ENCODE results near the gene PRAMEF17.
"Not testable (repeated sequence)": the region's sequence is repeated elsewhere in the genome, so short reads cannot be mapped to it uniquely, and the experiment has no call there.

The PRAMEF17 gene, protein sequence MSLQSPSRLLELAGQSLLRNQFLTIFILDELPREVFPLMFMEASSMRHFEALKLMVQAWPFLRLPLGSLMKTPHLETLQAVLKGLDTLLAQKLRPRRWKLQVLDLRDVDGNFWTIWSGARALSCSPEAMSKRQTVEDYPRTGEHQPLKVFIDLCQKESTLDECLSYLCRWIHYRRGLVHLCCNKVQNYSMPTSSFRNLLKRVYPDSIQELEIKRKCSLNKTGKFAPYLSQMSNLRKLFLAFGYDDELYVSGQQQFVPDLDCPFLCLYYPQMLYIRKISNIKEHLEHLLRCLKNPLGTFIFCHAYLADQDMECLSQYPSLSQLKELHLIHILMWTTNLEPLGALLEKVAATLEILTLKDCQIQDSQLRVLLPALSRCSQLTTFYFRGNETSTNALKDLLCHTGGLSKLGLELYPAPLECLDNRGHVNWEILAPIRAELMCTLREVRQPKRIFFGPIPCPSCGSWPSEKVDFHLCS

GRCh38 chr1:13389332-13389731 lies at the start of gene PRAMEF17:
Gene PRAMEF17 (plus strand): TSS chr1:13389632. CDS start chr1:13389658, 26 bp downstream.
- DNase-seq (ENCODE audit: low read depth in 2 of 2), result not testable (repeated sequence)

GRCh38 chr1:13342496-13342895 lies 46.9 kb upstream of the PRAMEF17 start:
- DNase-seq (ENCODE audit: low read depth in 2 of 2), result not testable (repeated sequence)

GRCh38 chr1:13347034-13347433 lies 42.4 kb upstream of the PRAMEF17 start, which contains the start of gene PRAMEF14:
Gene PRAMEF14 (minus strand): TSS chr1:13347134. CDS start chr1:13345314, 1,820 bp downstream.
- not testable (repeated sequence) for DNase-seq (ENCODE audit: low read depth in 2 of 2)

- not testable (repeated sequence) for DNase-seq (ENCODE audit: low read depth in 2 of 2)
Measured at GRCh38 chr1:13353476-13353875, 36.0 kb upstream of the PRAMEF17 start.

DNA sequence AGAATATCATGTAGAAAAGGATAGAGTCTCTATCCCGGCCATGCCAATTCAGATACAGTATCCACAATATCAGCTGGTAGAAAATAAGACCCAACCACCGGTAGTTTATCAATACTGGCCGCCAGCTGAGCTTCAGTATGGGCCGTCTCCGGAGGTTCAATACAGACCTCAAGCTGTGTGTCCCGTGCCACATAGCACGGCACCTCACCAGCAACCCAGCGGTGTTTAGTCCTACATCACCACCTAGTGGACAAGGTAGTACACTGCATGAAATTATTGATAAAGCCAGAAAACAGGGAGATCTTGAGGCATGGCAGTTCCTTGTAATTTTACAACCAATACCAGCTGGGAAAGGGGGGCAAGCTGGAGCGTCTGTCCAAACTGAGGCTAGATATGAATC lies 35.0 kb upstream of the PRAMEF17 start:
- DNase-seq (ENCODE audit: low read depth in 2 of 2), result not testable (repeated sequence)

DNA sequence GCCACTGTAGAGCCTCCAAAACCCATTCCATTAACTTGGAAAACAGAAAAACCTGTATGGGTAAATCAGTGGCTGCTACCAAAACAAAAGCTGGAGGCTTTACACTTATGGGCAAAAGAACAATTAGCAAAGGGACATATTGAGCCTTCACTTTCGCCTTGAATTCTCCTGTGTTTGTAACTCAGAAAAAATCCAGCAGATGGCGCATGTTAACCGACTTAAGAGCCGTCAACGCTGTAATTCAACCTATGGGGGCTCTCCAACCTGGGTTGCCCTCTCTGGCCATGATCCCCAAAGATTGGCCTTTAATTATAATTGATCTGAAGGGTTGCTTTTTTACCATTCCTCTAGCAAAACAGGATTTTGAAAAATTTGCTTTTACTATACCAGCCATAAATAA lies 32.7 kb upstream of the PRAMEF17 start:
- DNase-seq (ENCODE audit: low read depth in 2 of 2), result peak; percentile 8 to 25

DNA sequence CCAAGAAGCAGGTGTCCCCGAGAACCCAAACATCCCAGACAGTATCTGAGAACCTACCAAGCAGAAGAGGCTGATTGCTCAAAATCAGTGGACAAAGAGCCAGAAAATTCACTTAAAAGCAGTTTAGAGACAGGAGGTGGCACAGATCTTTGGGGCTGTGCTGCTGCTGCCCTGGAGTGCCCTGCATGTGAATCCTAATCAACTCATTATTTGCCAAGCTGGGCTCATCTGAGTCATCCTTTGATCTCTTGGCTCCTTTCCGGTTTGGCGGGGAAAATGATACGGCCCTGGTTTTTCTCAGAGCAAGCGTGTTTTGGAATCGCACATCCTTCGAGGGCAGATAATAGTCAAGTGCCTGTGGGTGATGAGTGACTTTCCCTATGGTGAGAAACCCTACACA lies 27.1 kb upstream of the PRAMEF17 start:
- not testable (repeated sequence) for DNase-seq (ENCODE audit: low read depth in 2 of 2)

GRCh38 chr1:13364928-13365327 lies 24.5 kb upstream of the PRAMEF17 start:
- not testable (repeated sequence) for DNase-seq (ENCODE audit: low read depth in 2 of 2)

GRCh38 chr1:13366536-13366935 lies 22.9 kb upstream of the PRAMEF17 start:
- DNase-seq (ENCODE audit: low read depth in 2 of 2), result not testable (repeated sequence)

DNA sequence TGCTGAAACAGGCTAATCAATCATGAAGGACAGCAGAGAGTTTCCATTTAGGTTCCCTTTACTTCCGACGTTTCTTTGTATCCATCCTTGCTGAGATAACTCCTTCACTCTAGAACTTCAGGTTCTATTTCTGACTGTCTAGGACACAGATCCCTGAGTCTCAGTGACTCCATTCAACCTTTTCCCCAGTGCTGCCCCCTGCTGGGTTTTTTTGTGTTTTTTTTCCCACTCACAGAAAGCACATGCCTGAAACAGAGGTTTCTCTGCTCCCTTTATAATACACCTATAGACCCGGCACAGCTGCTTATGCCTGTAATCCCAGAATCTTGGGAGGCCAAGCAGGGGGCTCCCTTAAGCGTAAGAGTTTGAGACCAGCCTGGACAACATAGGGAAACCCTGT lies 20.9 kb upstream of the PRAMEF17 start:
- DNase-seq (ENCODE audit: low read depth in 2 of 2), result peak in 1 of 2 donors; percentile 9

DNA sequence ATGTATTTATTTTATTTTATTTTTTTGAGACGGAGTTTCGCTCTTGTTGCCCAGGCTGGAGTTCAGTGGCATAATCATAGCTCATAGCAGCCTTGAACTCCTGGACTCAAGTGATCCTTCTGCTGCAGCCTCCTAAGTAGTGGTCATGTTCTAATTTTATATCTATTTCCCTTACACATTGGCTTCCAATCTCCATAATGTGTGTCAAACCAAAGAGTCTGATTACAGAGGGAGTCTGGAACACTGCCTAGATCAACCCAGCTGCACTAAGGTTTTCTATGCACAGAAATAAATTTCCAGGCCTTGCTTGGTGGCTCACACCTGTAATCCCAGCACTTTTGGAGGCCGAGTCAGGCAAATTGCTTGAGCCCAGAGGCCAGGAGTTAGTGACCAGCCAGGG lies 10.4 kb upstream of the PRAMEF17 start:
- not testable (repeated sequence) for DNase-seq (ENCODE audit: low read depth in 2 of 2)

- not testable (repeated sequence) for DNase-seq (ENCODE audit: low read depth in 2 of 2)
Measured at GRCh38 chr1:13380380-13380779, 9.1 kb upstream of the PRAMEF17 start.

- DNase-seq (ENCODE audit: low read depth in 2 of 2), result not testable (repeated sequence)
Measured at GRCh38 chr1:13393004-13393403, 3.6 kb downstream of the PRAMEF17 start.

GRCh38 chr1:13394761-13395160 lies 5.3 kb downstream of the PRAMEF17 start:
- not testable (repeated sequence) for DNase-seq (ENCODE audit: low read depth in 2 of 2)

DNA sequence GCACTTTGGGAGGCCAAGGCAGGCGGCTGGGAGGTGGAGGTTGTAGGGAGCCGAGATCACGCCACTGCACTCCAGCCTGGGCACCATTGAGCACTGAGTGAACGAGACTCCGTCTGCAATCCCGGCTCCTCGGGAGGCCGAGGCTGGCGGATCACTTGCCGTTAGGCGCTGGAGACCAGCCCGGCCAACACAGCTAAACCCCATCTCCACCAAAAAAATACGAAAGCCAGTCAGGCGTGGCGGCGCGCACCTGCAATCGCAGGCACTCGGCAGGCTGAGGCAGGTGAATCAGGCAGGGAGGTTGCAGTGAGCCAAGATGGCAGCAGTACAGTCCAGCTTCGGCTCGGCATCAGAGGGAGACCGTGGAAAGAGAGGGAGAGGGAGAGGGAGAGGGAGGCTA lies 5.9 kb downstream of the PRAMEF17 start:
- DNase-seq (ENCODE audit: low read depth in 2 of 2), result not testable (repeated sequence)

- no peak for DNase-seq (ENCODE audit: low read depth in 2 of 2)
Measured at GRCh38 chr1:13407811-13408210, 18.4 kb downstream of the PRAMEF17 start.

DNA sequence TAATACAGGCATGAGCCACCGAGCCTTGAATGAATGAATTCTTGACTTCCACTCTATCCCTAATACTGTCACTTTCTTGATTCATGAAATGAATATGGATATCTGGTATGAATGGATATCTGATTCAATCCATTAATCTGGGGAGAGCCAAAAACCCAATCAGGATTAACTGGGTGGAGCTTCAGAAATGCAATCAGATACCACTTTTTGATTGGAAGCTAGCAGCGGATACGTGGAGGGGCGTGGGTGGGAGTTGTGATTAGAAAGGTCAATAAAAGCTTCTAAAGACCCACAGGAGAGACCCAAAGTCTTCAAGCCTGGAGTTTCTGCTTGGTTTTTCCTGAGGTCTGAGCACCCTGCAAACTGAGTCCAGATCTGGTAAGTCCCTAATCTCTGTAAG lies 20.7 kb downstream of the PRAMEF17 start, which contains the start of gene PRAMEF20:
PRAMEF20 (plus strand) TSS at position 301 of the 400 bp plus-strand sequence. CDS start 5,905 bp downstream, outside the sequence.
- DNase-seq (ENCODE audit: low read depth in 2 of 2), result not testable (repeated sequence)

- DNase-seq (ENCODE audit: low read depth in 2 of 2), result no peak
Measured at GRCh38 chr1:13430495-13430894, 41.1 kb downstream of the PRAMEF17 start.

DNA sequence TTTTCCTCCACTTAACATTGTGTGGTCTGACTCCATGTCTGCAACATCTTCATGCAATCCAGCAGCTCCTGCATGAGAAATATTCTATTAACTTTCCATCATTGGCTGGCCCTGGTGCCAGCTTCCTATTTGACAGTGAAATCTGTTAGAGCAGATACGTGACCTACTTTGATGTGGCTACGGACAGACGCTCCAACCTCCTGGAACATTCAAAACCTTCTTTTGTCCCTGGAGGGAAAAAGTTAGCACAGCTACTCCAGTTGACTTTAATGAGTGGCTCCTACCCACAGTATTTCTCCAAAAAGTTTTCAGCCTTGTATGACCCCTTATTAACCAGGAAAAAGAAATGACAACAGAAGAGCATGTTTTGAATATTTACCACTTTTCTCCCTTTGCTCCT lies 42.8 kb downstream of the PRAMEF17 start:
- DNase-seq (ENCODE audit: low read depth in 2 of 2), result no peak

DNA sequence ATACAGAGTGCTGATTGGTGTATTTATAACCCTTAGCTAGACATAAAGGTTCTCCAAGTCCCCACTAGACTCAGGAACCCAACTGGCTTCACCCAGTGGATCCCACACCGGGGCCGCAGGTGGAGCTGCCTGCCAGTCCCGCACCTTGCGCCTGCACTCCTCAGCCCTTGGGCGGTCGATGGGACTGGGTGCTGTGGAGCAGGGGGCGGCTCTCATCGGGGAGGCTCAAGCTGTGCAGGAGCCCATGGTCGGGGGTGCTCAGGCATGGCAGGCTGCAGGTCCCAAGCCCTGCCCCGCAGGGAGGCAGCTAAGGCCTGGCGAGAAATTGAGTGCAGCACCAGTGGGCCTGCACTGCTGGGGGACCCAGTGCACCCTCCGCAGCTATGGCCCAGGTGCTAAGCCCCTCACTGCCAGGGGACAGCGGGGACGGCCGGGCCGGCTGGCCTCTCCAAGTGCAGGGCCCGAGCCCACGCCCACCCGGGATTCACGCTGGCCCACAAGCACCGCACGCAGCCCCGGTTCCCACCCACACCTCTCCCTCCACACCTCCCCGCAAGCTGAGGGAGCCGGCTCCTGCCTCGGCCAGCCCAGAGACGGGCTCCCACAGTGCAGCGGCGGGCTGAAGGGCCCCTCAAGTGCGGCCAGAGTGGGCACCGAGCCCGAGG lies 44.4 kb downstream of the PRAMEF17 start:
- not testable (repeated sequence) for DNase-seq (ENCODE audit: low read depth in 2 of 2)

- no peak for DNase-seq (ENCODE audit: low read depth in 2 of 2)
Measured at GRCh38 chr1:13435458-13435857, 46.0 kb downstream of the PRAMEF17 start.

- DNase-seq (ENCODE audit: low read depth in 2 of 2), result not testable (repeated sequence)
Measured at GRCh38 chr1:13439104-13439783, 49.8 kb downstream of the PRAMEF17 start.

Measured in activated CD4-positive, alpha-beta T cell treated with anti-CD3 and anti-CD28 coated beads for 24 hours (primary cell).